Body of pancreas (tissue), 4 donors: Measurements from ENCODE around the gene FRAS1.

Source experiments
- POLR2A ChIP-seq, 3 donors: fragments of 450-650 bp; IDR thresholded peaks; one replicate each; pipeline ENCODE4 v1.6.1; 2016; ENCODE audit warnings: antibody characterized with exemption in 3 of 3, mild to moderate bottlenecking in 2 of 3
- TF ChIP-seq, protein P1 (sequence below), 7 experiments: fragments of 450-650 bp in 4 of 7; fragments of 200-600 bp in 3 of 7; sonication (generic) in 3 of 7; IDR thresholded peaks; one replicate each; pipeline ENCODE4 v1.5.1; 2016 to 2019; ENCODE audit warnings: antibody characterized with exemption in 7 of 7

DNA sequence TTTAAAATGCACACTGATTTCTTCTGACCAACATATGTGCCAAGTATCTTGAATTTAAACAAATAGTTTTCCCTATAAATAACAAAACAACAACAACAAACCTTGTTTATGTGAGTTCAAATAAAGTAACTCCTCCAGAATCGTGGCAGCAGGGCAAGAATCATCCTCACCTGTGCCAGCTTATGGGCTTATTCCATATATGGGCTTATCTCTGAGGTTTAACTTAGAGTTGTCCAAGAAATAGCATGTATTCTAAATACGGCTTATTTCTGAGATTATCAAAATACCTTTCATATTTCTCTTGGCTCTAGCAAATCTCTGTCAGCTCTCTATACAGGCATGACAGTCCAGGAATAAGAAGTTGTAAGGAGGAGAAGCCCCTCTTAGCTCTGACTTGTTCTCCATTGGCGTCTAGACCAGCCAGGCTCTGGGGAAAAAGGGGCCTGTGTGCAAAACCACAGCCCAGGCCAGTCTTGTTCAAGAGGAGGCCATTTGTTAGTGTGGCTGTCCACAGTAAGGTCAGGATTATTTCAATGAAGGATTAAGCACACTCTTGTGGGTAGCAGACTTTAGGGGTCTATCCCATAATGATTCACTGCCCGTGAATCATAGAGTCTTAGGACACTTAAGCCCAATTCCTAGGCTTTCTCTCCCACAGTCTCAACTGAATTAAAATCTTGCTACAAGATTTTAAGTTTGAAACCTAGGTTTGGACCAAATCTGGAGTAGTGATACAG is 63.2 kb downstream of the FRAS1 start:
- no peak for TF ChIP-seq POLR2A (IDR thresholded peaks at IDR 0.05)
- TF ChIP-seq, protein P1, sequence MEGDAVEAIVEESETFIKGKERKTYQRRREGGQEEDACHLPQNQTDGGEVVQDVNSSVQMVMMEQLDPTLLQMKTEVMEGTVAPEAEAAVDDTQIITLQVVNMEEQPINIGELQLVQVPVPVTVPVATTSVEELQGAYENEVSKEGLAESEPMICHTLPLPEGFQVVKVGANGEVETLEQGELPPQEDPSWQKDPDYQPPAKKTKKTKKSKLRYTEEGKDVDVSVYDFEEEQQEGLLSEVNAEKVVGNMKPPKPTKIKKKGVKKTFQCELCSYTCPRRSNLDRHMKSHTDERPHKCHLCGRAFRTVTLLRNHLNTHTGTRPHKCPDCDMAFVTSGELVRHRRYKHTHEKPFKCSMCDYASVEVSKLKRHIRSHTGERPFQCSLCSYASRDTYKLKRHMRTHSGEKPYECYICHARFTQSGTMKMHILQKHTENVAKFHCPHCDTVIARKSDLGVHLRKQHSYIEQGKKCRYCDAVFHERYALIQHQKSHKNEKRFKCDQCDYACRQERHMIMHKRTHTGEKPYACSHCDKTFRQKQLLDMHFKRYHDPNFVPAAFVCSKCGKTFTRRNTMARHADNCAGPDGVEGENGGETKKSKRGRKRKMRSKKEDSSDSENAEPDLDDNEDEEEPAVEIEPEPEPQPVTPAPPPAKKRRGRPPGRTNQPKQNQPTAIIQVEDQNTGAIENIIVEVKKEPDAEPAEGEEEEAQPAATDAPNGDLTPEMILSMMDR (IDR thresholded peaks at IDR 0.05): no peak
